Astrocyte of the cerebellum (primary cell): Measurements from ENCODE around the gene ZAP70.

ENCODE experiments used
- DNase-seq: peaks from one replicate; pipeline ENCODE4 v3.0.0-alpha.2; 2011; ENCODE audit warnings: low read depth
- H3K4me3 ChIP-seq: 2 replicates; pipeline ENCODE4 v1.5.1; 2011; ENCODE audit warnings: mild to moderate bottlenecking, low read depth, low read length, moderate library complexity
- CTCF ChIP-seq: IDR thresholded peaks from 2 replicates; pipeline ENCODE4 v1.5.1; 2012; ENCODE audit warnings: low read length, low read depth, moderate library complexity, mild to moderate bottlenecking; ENCODE audit errors: missing control alignments
- in situ Hi-C: cut with HindIII; loops from 2 replicates; pipeline ENCODE4 v1.10.0; 2017; ENCODE audit warnings: low sequenced_read_pairs

Gene ZAP70

GRCh38 chr2:97758131-97758705 is 44.8 kb downstream of the ZAP70 start:
- in situ Hi-C loops: no loop called here
- TF ChIP-seq CTCF: no peak
- H3K4me3 ChIP-seq: no peak overlapping the region
- DNase-seq: peak; percentile 86

GRCh38 chr2:97759727-97760407 is 46.5 kb downstream of the ZAP70 start:
- in situ Hi-C loops: no loop called here
- no peak for DNase-seq
- no peak overlapping the region for H3K4me3 ChIP-seq
- no peak for TF ChIP-seq CTCF

GRCh38 chr2:97760480-97761049 is 47.2 kb downstream of the ZAP70 start:
- no peak overlapping the region for H3K4me3 ChIP-seq
- TF ChIP-seq CTCF: no peak
- in situ Hi-C loops: no loop called here
- DNase-seq: no peak

- DNase-seq: no peak
- in situ Hi-C loops: no loop called here
- TF ChIP-seq CTCF: no peak
- no peak overlapping the region for H3K4me3 ChIP-seq
These were observed 47.8 kb downstream of the ZAP70 start for GRCh38 chr2:97761192-97761591.

GRCh38 chr2:97763176-97763845 is 49.9 kb downstream of the ZAP70 start:
- in situ Hi-C loops: no loop called here
- H3K4me3 ChIP-seq: no peak overlapping the region
- TF ChIP-seq CTCF: no peak
- DNase-seq: no peak

- in situ Hi-C loops: no loop called here
- TF ChIP-seq CTCF: no peak
- DNase-seq: no peak
- no peak overlapping the region for H3K4me3 ChIP-seq
These were observed 51.3 kb downstream of the ZAP70 start for GRCh38 chr2:97764559-97765263.
